GM18526 (cell line): ENCODE data around the gene RNF31.

ENCODE experiments used
- POLR2A ChIP-seq: IDR thresholded peaks from 3 replicates; pipeline ENCODE4 v1.6.1; 2011; ENCODE audit not compliant: insufficient read length; ENCODE audit errors: extremely low read depth

RNF31 gene

GRCh38 chr14:24130717-24131548, 16.4 kb upstream of the RNF31 start:
- TF ChIP-seq POLR2A: no peak

- TF ChIP-seq POLR2A: no peak
Measured at GRCh38 chr14:24131549-24131966, 15.7 kb upstream of the RNF31 start.

GRCh38 chr14:24132061-24132685, 15.1 kb upstream of the RNF31 start:
- TF ChIP-seq POLR2A: no peak

GRCh38 chr14:24132976-24133375, 14.3 kb upstream of the RNF31 start:
- no peak for TF ChIP-seq POLR2A

GRCh38 chr14:24133735-24134134, 13.6 kb upstream of the RNF31 start:
- no peak for TF ChIP-seq POLR2A

- TF ChIP-seq POLR2A: no peak
Measured at GRCh38 chr14:24135584-24135833, 11.8 kb upstream of the RNF31 start.

GRCh38 chr14:24135834-24136683, 11.2 kb upstream of the RNF31 start, which contains the start of gene PSME1:
Gene PSME1, plus strand, starts transcription at chr14:24136194. Its CDS starts 69 bp downstream, at chr14:24136263.
- peak; percentile 53 for TF ChIP-seq POLR2A

GRCh38 chr14:24136684-24137528, 10.4 kb upstream of the RNF31 start:
- no peak for TF ChIP-seq POLR2A

- TF ChIP-seq POLR2A: no peak
Measured at GRCh38 chr14:24137529-24138395, 9.5 kb upstream of the RNF31 start.

- TF ChIP-seq POLR2A: no peak
Measured at GRCh38 chr14:24138396-24139271, 8.7 kb upstream of the RNF31 start.

GRCh38 chr14:24139272-24139934, 7.9 kb upstream of the RNF31 start:
- TF ChIP-seq POLR2A: no peak

- TF ChIP-seq POLR2A: peak; percentile 87
Measured at GRCh38 chr14:24141097-24141880, 6.0 kb upstream of the RNF31 start, which contains the start of gene EMC9. Gene EMC9, minus strand, starts transcription at chr14:24141591. Its CDS starts 287 bp downstream, at chr14:24141304.
